Fibroblast of villous mesenchyme (primary cell): Measurements from ENCODE around the gene SPRY4. TPM values are rescaled to one million over a fixed set of nuclear protein-coding genes. Genes with fewer than 3 reads are reported as not detected.
"Not testable (repeated sequence)": the region's sequence is repeated elsewhere in the genome, so short reads cannot be mapped to it uniquely, and the experiment has no call there.

Experiments
- DNase-seq: peaks from one replicate; pipeline ENCODE4 v3.0.0-alpha.2; 2010; ENCODE audit warnings: low read depth
- H3K4me3 ChIP-seq: 2 replicates; pipeline ENCODE4 v1.5.1; 2011; ENCODE audit warnings: low read depth, mild to moderate bottlenecking, low read length
- total RNA-seq: library from RNA; depleted of rRNA; stranded (reverse); fragments of >200 nt; gene quantifications from 2 replicates; pipeline ENCODE4 v1.2.3, GENCODE V29; 2012
- TF ChIP-seq, protein P1 (sequence below): IDR thresholded peaks from 2 replicates; pipeline ENCODE4 v1.5.1; 2012; ENCODE audit warnings: low read depth, mild to moderate bottlenecking, low read length; ENCODE audit not compliant: insufficient read depth

SPRY4 gene, protein sequence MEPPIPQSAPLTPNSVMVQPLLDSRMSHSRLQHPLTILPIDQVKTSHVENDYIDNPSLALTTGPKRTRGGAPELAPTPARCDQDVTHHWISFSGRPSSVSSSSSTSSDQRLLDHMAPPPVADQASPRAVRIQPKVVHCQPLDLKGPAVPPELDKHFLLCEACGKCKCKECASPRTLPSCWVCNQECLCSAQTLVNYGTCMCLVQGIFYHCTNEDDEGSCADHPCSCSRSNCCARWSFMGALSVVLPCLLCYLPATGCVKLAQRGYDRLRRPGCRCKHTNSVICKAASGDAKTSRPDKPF
- total RNA-seq: 22.9 and 23.2 TPM in 2 replicates

DNA sequence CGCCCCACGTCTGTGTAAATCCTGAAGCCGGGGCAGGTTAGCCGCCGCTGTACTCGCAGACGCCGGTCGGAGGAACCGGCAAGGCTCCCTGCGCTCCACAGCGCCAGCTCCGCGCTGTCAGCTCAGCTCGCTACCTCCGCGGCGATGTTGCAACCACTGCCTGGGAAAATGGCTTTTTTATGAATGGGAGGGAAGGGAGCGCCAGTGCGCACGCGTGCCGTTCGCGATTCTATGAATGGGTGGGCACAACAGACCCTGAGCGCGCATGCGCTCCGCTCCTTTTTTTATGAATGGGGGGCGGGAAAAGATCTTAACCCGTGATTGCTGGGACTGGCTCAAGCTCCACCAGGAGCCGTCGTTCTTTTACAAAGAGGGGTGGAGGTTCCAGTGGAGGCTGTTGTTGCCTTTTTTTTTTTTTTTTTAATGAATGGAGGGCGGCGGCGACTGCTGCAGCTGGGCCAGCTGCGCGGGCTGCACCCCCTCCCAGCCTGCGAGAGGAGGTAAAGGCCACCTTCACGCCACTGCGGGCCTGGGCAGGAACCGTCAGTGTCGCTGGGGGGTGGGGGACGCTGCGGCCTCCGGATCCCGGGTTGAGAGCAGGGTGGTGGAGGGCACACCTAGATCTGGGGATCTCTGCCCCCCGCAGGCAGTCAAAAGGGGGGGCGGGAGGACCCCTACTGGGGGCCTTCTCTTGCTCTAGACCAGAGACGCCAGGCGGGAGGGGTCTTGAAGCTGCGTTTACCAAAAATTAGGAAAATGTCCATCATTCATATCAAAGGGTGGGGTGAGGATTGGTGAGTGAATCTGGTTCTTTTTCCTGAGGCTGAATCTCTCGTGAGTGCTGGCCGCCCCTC is at the start of gene SPRY4:
SPRY4 (minus strand) TSS at position 151 of the 854 bp plus-strand sequence. CDS start 9,913 bp downstream, outside the sequence.
- DNase-seq: peak; percentile 99

DNA sequence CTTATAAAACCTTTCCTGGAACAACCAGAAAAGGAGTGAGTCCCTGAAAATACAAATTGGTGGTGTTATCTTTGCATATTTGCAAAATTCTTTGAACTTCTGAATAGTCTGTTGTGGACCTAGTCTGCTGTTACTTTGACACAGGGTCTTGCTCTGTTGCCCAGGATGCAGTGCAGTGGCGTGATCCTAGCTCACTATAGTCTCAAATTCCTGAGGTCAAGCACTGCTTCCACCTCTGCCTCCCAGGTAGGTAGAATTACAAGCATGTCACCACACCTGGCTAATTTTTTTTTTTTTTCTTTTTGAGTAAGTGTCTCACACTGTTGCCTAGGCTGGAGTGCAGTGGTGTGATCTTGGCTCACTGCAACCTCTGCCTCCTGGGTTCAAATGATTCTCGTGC is 43.7 kb upstream of the SPRY4 start:
- no peak for DNase-seq
- H3K4me3 ChIP-seq: no peak overlapping the region
- TF ChIP-seq, protein P1, sequence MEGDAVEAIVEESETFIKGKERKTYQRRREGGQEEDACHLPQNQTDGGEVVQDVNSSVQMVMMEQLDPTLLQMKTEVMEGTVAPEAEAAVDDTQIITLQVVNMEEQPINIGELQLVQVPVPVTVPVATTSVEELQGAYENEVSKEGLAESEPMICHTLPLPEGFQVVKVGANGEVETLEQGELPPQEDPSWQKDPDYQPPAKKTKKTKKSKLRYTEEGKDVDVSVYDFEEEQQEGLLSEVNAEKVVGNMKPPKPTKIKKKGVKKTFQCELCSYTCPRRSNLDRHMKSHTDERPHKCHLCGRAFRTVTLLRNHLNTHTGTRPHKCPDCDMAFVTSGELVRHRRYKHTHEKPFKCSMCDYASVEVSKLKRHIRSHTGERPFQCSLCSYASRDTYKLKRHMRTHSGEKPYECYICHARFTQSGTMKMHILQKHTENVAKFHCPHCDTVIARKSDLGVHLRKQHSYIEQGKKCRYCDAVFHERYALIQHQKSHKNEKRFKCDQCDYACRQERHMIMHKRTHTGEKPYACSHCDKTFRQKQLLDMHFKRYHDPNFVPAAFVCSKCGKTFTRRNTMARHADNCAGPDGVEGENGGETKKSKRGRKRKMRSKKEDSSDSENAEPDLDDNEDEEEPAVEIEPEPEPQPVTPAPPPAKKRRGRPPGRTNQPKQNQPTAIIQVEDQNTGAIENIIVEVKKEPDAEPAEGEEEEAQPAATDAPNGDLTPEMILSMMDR: no peak

More for the DNA sequence above, at the start of gene SPRY4:
- TF ChIP-seq, protein P1: no peak
- H3K4me3 ChIP-seq: peak within 1 kb of the TSS; percentile 73

DNA sequence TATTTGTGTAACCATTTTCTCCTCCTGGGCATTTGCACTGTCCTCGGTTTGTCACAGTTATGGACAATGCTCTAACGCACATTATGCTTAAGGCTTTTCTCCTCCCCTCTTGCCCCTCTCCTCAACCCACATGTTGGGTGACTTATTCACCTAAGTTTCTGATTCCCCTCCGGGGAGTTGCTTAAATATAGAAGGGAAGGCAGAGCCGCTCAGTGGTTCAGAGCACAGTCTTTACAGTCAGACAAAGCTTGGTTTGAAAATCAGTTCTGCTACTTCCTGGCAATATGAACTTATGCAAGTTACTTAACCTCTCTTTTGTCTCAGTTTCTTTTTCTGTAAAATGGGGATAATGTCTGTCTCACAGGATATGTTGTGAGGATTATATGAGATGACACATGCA is 41.2 kb upstream of the SPRY4 start:
- TF ChIP-seq, protein P1: no peak
- no peak overlapping the region for H3K4me3 ChIP-seq
- DNase-seq: no peak

DNA sequence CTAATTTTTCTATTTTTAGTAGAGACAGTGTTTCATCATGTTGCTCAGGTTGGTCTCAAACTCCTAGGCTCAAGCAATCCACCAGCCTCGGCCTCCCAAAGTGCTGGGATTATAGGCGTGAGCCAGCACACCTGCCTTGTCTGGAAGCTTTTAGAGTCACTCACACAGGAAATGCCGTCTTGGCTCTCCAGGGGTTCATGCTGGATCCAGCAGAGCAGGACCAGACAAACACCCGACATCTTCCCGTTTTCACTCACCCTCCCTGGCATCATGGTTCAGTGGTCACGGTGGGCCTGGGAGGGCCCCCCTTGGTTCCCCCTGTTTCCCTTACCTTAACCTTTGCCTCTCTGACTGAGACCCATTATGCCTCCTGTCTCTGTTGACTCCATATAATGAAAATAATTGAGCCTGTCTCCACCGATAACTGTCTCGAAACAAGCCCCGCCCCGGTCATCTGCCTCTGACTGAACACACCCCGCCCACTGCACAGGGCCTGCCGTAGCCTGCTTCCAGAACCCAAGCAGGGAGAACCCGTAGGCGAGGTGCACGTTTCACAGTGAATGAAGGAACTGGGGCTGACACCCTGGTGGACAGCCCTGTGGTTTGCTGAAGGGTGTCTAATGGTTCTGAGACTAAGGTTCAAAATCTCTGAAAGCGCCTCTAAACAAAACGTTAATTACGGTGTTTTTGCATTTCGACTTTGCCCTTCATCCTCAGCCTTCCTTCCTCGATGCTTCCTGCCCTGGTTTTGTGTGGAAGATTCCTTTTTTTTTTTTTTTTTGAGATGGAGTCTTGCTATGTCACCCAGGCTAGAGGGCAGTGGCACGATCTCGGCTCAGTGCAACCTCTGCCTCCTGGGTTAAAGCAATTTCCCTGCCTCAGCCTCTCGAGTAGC is 39.7 kb upstream of the SPRY4 start:
- TF ChIP-seq, protein P1: no peak
- H3K4me3 ChIP-seq: no peak overlapping the region
- no peak for DNase-seq

DNA sequence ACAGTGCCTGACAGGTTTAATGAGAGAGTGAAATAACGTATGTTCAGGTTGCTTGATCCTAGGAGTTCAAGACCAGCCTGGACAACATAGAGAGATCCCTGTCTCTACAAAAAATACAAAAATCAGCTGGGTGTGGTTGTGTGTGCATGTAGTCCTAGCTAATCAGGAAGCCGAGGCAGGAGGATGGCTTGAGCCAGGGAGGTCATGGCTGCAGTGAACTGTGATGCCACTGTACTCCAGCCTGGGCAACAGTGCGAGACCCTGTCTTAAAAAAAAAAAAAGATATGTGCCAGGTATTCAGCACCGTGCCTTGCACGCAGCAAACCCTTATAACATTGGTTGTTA is 38.8 kb upstream of the SPRY4 start:
- DNase-seq: no peak

DNA sequence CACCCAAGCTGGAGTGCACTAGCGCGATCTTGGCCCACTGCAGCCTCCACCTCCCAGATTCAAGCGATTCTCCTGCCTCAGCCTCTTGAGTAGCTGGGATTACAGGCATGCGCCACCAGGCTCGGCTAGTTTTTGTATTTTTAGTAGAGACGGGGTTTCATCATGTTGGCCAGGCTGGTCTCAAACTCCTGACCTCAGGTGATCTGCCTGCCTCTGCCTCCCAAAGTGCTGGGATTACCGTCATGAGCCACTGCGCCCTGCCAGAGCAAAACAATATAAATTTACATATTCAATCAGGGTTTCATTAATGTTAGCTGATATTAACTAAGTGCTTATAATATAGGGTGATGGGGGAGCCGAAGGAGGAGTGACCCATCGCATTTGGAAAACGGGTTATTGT is 37.4 kb upstream of the SPRY4 start:
- DNase-seq, H3K4me3 ChIP-seq: not testable (repeated sequence)

More for the DNA sequence above, 38.8 kb upstream of the SPRY4 start:
- H3K4me3 ChIP-seq: no peak overlapping the region
- TF ChIP-seq, protein P1: no peak
